ENCODE results near the gene CHD9. TPM values are rescaled to one million over a fixed set of nuclear protein-coding genes. Genes with fewer than 3 reads are reported as not detected.

Gene CHD9
- total RNA-seq, 2 donors from 2014 or later = 39.2 to 66.1 TPM

GRCh38 chr16:53057658-53058057, 2.9 kb downstream of the CHD9 start:
- Histone ChIP-seq H3K27ac (no peak overlapping the region), H3K4me1 (peaks cover 7% of the 10 kb centered on the region), H3K9me3 (no peaks in the 10 kb centered on the region), H3K4me3 (no peak overlapping the region), H3K9ac (ENCODE audit: low read depth in 2 of 2, low read length in 2 of 2) (no peak overlapping the region), H3K27me3 (no peaks in the 10 kb centered on the region), H3K36me3 (no peaks in the 10 kb centered on the region)
- intact Hi-C loops (cut with DNase I) = loop anchor here (5.0 kb wide), 2 partner anchors 40 to 150 kb away; no protein-coding TSS in a partner anchor
- no peak for TF ChIP-seq CTCF (IDR thresholded peaks at IDR 0.05)
- no peak for DNase-seq

- Histone ChIP-seq H3K27ac (no peak overlapping the region), H3K9ac (ENCODE audit: low read depth in 2 of 2, low read length in 2 of 2) (no peak overlapping the region), H3K4me1 (peaks cover 7% of the 10 kb centered on the region), H3K4me3 (no peak overlapping the region), H3K36me3 (no peaks in the 10 kb centered on the region), H3K27me3 (no peaks in the 10 kb centered on the region), H3K9me3 (no peaks in the 10 kb centered on the region)
- no peak for DNase-seq
- no peak for TF ChIP-seq CTCF (IDR thresholded peaks at IDR 0.05)
- intact Hi-C loops (cut with DNase I) = loop anchor here (5.0 kb wide), 2 partner anchors 39 to 149 kb away; no protein-coding TSS in a partner anchor
Observed at GRCh38 chr16:53058441-53058840, 3.6 kb downstream of the CHD9 start.

GRCh38 chr16:53058882-53059281, 4.1 kb downstream of the CHD9 start:
- no peaks in the 10 kb centered on the region for H3K27me3 ChIP-seq
- DNase-seq = no peak
- no peaks in the 10 kb centered on the region for H3K36me3 ChIP-seq
- no peak for TF ChIP-seq CTCF (IDR thresholded peaks at IDR 0.05)
- H3K27ac ChIP-seq = no peak overlapping the region
- intact Hi-C loops (cut with DNase I) = loop anchor here (5.0 kb wide), 2 partner anchors 38 to 148 kb away; no protein-coding TSS in a partner anchor
- no peak overlapping the region for H3K4me3 ChIP-seq
- H3K9me3 ChIP-seq = no peaks in the 10 kb centered on the region
- H3K9ac ChIP-seq (ENCODE audit: low read depth in 2 of 2, low read length in 2 of 2) = no peak overlapping the region
- H3K4me1 ChIP-seq = peaks cover 7% of the 10 kb centered on the region

DNA sequence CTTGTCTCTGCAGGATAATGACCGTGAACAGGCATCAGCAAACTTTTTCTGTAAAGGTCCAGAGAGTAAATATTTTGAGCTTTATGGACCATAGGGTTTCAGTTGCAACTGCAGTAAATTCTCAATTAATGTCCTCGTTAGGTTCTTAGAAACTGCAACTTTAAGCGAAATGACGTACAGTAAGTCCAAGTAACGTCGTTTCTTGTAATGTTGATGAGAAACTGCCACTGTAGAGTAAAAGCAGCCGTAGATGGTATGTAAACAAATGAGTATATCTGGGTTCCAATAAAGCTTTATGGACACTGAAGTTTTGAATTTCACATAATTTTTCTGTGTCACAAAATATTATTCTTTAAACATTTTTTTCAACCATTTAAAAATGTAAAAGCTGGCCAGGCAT, 4.9 kb downstream of the CHD9 start:
- Histone ChIP-seq H3K4me1 (peaks cover 7% of the 10 kb centered on the region), H3K36me3 (no peaks in the 10 kb centered on the region), H3K27me3 (no peaks in the 10 kb centered on the region), H3K9ac (ENCODE audit: low read depth in 2 of 2, low read length in 2 of 2) (no peak overlapping the region), H3K9me3 (no peaks in the 10 kb centered on the region), H3K27ac (no peak overlapping the region), H3K4me3 (no peak overlapping the region)
- intact Hi-C loops (cut with DNase I) = loop anchor here (5.0 kb wide), 2 partner anchors 38 to 148 kb away; no protein-coding TSS in a partner anchor
- no peak for TF ChIP-seq CTCF (IDR thresholded peaks at IDR 0.05)
- no peak for DNase-seq

DNA sequence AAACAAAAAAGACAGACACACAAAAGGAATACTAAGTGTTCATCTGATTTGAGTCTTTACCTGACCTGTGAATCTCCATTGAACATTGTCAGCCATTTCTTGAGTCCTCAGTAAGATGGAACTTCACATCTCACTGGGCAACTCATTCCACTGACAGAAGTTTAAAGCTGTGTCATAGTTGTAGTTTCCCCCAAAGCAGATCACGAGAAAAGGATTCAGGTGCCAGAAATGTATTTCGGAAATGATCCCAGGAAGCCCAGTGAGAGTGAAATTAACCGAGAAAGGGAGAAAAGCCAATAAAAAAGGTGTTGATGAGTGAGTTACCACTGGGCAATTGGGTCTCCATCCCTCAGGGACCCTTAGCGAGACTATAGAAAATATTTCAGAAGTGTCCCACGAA, 6.5 kb downstream of the CHD9 start:
- intact Hi-C loops (cut with DNase I) = no loop called here
- Histone ChIP-seq H3K9me3 (no peaks in the 10 kb centered on the region), H3K27ac (peak overlapping the region; percentile 13), H3K36me3 (no peaks in the 10 kb centered on the region), H3K4me3 (no peak overlapping the region), H3K4me1 (peaks cover 3% of the 10 kb centered on the region), H3K27me3 (no peaks in the 10 kb centered on the region), H3K9ac (ENCODE audit: low read depth in 2 of 2, low read length in 2 of 2) (peak overlapping the region in 1 of 2 donors; percentile 79)
- no peak for TF ChIP-seq CTCF (IDR thresholded peaks at IDR 0.05)
- no peak for DNase-seq
